Endothelial cell (in vitro differentiated cells): ENCODE measurements around the gene AP3M1. TPM values are rescaled to one million over a fixed set of nuclear protein-coding genes. Genes with fewer than 3 reads are reported as not detected.

Source experiments
- DNase-seq: peaks from one replicate; pipeline ENCODE4 v3.0.0; 2021; ENCODE audit warnings: low spot score
- H3K27ac Mint-ChIP-seq: one replicate; pipeline ENCODE4 v1.8.0; 2021; ENCODE audit warnings: mixed read lengths, inconsistent platforms; ENCODE audit not compliant: unreplicated experiment
- H3K27me3 Mint-ChIP-seq: one replicate; pipeline ENCODE4 v1.8.0; 2021; ENCODE audit warnings: mild to moderate bottlenecking, moderate library complexity, mixed read lengths, inconsistent platforms; ENCODE audit not compliant: unreplicated experiment
- H3K36me3 Mint-ChIP-seq: one replicate; pipeline ENCODE4 v1.8.0; 2021; ENCODE audit warnings: mild to moderate bottlenecking, low read depth, mixed read lengths, inconsistent platforms; ENCODE audit not compliant: unreplicated experiment
- H3K4me1 Mint-ChIP-seq: one replicate; pipeline ENCODE4 v1.8.0; 2021; ENCODE audit warnings: mild to moderate bottlenecking, mixed read lengths, inconsistent platforms; ENCODE audit not compliant: unreplicated experiment
- H3K4me3 Mint-ChIP-seq: one replicate; pipeline ENCODE4 v1.8.0; 2021; ENCODE audit warnings: mild to moderate bottlenecking, mixed read lengths, inconsistent platforms; ENCODE audit not compliant: unreplicated experiment
- H3K9me3 Mint-ChIP-seq: one replicate; pipeline ENCODE4 v1.8.0; 2021; ENCODE audit warnings: mixed read lengths, inconsistent platforms; ENCODE audit not compliant: unreplicated experiment
- total RNA-seq: library from RNA; stranded (reverse); fragmentation: NEBNext Ultra II Directional; extraction: Animal tissue kit (Norgen Biotek cat#: 25700); gene quantifications from one replicate; pipeline ENCODE4 v1.2.1, GENCODE V29; 2021; ENCODE audit not compliant: unreplicated experiment
- TF ChIP-seq, protein P1 (sequence below): fragments of 200-600 bp; sonication (generic); IDR thresholded peaks from one replicate; pipeline ENCODE4 v1.5.0; 2021; ENCODE audit warnings: antibody characterized with exemption; ENCODE audit not compliant: unreplicated experiment

AP3M1 gene
- total RNA-seq, 1 donor from 2014 or later, result 43.7 TPM

DNA sequence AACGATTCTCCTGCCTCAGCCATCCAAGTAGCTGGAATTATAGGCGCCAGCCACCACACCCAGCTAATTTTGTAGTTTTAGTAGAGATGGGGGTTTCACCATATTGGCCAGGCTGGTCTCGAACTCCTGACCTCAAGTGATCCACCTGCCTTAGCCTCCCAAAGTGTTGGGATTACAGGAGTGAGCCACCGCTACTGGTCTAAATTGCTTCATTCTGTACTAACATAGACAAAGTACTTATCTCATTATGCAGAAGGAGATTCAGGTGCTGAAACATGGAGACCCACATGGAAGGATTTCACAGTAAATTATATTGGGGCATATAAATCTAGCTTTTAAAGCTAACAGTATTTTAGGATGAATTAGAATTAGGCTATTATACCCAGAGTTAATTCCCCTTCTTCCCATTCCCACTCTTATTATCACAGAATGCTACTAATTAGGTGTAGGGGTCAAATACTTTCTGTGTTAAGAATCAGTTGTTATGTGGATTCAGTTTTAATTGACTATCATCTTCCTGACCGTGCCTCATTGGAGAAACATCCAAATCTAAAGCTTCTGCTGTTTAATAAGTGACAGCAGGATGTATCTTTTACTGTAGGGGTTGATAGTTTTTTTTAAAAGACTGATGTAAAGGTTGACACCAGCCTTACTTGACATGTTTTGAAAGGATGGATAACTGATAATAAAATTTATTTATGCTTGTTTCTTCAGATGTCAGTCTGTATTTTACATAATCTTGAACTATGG is 27.6 kb upstream of the AP3M1 start:
- H3K36me3 Mint-ChIP-seq, result peaks cover 3% of the 10 kb centered on the region
- no peak for DNase-seq
- H3K4me3 Mint-ChIP-seq, result no peak overlapping the region
- TF ChIP-seq, protein P1, sequence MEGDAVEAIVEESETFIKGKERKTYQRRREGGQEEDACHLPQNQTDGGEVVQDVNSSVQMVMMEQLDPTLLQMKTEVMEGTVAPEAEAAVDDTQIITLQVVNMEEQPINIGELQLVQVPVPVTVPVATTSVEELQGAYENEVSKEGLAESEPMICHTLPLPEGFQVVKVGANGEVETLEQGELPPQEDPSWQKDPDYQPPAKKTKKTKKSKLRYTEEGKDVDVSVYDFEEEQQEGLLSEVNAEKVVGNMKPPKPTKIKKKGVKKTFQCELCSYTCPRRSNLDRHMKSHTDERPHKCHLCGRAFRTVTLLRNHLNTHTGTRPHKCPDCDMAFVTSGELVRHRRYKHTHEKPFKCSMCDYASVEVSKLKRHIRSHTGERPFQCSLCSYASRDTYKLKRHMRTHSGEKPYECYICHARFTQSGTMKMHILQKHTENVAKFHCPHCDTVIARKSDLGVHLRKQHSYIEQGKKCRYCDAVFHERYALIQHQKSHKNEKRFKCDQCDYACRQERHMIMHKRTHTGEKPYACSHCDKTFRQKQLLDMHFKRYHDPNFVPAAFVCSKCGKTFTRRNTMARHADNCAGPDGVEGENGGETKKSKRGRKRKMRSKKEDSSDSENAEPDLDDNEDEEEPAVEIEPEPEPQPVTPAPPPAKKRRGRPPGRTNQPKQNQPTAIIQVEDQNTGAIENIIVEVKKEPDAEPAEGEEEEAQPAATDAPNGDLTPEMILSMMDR, result no peak
- H3K9me3 Mint-ChIP-seq, result no peaks in the 10 kb centered on the region
- H3K4me1 Mint-ChIP-seq, result peaks cover 6% of the 10 kb centered on the region
- H3K27me3 Mint-ChIP-seq, result peaks cover 1% of the 10 kb centered on the region
- no peak overlapping the region for H3K27ac Mint-ChIP-seq

DNA sequence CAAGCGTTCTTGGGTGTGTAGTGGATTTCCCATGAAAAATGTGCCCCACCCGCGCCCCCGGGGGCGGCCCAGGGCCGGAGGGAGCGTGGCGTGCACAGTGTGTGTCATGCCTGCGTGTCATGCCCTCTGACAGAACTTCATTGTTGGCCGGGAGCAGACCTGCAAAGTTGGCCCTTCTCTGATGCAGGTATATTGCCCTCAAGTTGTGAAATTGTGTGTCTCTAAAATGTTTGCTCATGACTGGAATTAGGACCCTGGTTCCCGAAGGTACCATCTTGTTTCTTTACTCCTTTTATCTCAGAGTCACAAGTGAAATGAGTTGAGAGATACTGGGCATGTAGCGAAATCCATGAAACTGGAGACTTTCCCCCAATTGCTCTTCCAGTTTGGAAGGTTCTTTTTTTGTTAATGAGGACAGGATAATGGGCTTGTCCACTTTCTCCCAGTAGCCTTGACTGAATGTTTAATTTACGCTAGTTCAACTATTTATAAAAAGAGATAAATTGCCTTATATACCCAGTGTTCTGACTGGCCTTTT is 26.6 kb upstream of the AP3M1 start:
- Mint-ChIP-seq H3K36me3 (peaks cover 3% of the 10 kb centered on the region), H3K27me3 (peaks cover 1% of the 10 kb centered on the region), H3K9me3 (no peaks in the 10 kb centered on the region), H3K4me1 (peaks cover 6% of the 10 kb centered on the region), H3K27ac (peak overlapping the region; percentile 83), H3K4me3 (peak overlapping the region; percentile 91)
- no peak for DNase-seq
- TF ChIP-seq, protein P1, result no peak

DNA sequence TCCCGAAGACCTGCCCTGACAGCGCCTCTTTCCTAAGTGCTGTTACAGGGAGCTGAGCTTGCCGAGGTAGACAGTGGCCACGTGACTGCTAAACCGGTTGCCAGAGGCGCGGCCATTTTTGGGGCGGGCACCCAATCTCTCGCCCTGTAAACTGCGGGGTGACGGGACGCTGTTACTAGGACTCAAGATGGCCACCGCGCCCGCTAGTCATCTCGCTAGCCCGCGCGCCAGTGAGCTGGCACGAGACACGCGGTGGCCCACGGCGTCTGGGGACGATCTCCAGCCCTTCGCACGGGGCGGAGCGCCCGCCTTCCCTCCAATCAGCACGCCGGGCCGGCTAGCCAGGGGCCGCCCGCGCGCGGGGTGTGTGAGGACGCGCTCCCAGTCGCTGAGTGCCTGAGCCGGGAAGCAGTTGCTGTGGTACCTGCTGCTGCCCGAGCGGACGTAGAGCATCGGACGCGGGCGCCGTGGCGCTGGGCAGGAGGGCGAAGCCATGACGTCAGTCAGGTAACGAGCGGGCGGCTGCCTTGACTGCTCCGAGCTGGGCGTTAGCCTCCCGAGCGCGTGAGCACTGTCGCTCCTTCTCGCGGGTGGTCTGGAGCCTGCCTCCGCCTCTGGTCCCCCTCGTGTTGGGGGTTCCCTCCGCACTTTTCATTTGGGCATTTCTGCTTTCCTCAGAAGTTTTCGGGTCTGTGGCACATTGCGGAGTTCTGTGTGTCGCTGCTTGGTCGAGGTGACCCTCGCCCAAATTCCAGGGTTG is 25.9 kb upstream of the AP3M1 start:
- peak; percentile 81 for DNase-seq
- H3K36me3 Mint-ChIP-seq, result peaks cover 3% of the 10 kb centered on the region
- H3K27me3 Mint-ChIP-seq, result peaks cover 1% of the 10 kb centered on the region
- peaks cover 6% of the 10 kb centered on the region for H3K4me1 Mint-ChIP-seq
- H3K9me3 Mint-ChIP-seq, result no peaks in the 10 kb centered on the region
- H3K4me3 Mint-ChIP-seq, result peak overlapping the region; percentile 91
- TF ChIP-seq, protein P1, result no peak
- H3K27ac Mint-ChIP-seq, result peak overlapping the region; percentile 83

DNA sequence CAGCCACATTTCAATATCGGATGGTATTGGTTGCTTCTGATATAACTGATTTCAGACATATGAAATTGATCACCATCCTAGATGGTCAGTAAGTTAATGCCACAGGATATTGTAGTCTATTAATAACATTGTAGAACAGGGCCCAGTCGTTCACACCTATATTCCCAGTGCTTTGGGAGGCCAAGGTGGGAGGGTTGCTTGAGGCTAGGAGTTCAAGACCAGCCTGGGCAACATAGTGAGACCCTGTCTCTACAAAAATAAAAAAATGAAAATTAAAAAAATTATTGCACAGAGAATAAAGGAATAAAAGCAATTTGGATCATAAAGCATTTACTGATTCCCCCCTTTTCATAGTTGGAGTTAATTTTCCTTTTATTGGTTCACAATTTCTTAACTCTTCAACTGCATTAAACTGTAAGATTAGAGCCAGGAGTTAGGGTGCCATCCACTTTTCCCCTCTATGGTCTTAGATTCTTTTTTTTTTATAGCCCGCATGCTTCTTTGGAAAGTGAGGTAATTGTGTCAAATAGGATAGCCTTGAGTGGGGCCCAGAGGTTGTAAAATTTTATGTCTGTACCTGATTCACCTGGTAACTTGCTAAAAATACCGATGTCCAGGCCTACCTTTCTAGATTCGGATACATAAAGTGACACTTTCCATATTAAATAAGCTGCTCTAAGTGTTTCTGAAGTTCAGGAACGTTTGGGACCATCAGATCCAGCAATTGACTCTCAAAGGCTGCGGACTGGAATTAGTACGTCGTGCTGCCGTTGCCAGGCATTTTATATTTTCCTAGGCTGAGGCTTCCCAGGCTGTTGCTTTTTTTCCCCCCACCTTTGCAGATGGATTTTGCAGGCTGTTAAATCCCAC is 25.1 kb upstream of the AP3M1 start:
- Mint-ChIP-seq H3K27ac (peak overlapping the region; percentile 83), H3K36me3 (peaks cover 3% of the 10 kb centered on the region), H3K4me3 (peak overlapping the region; percentile 91), H3K9me3 (no peaks in the 10 kb centered on the region), H3K4me1 (peaks cover 6% of the 10 kb centered on the region), H3K27me3 (peaks cover 1% of the 10 kb centered on the region)
- DNase-seq, result no peak
- TF ChIP-seq, protein P1, result no peak
